Sigmoid colon (tissue), 3 donors: ENCODE data around the gene HTR2A.

Source experiments
- POLR2A ChIP-seq, 2 donors: fragments of 450-650 bp; IDR thresholded peaks; one replicate each; pipeline ENCODE4 v1.6.1; 2016; ENCODE audit warnings: antibody characterized with exemption in 2 of 2, mild to moderate bottlenecking in 2 of 2, moderate library complexity in 2 of 2
- TF ChIP-seq, protein P1 (sequence below), 4 experiments: fragments of 450-650 bp in 3 of 4; fragments of 200-600 bp in 1 of 4; IDR thresholded peaks; one replicate each; pipeline ENCODE4 v1.5.1; 2016 to 2019; ENCODE audit warnings: antibody characterized with exemption in 4 of 4, mild to moderate bottlenecking in 3 of 4, moderate library complexity in 2 of 4

DNA sequence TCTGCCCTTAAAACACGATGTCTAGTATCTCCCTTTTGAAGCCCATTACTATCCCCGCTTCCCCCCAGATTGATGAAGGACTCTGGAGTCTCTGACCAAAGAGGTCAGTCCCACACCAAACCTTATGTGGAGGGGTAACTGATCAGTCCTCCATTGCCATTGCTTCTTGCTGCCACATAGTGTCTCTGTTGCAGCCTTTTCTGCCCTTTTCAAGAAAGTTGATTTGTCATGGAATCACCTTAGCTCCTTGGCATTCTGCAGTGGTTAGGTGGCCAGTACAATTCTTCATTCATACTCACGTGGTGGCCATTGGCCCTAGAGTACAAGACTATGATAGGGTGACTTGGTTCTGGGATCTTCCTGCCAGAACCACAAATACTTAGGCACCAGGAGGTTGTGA, 8.4 kb upstream of the HTR2A start:
- TF ChIP-seq, protein P1, sequence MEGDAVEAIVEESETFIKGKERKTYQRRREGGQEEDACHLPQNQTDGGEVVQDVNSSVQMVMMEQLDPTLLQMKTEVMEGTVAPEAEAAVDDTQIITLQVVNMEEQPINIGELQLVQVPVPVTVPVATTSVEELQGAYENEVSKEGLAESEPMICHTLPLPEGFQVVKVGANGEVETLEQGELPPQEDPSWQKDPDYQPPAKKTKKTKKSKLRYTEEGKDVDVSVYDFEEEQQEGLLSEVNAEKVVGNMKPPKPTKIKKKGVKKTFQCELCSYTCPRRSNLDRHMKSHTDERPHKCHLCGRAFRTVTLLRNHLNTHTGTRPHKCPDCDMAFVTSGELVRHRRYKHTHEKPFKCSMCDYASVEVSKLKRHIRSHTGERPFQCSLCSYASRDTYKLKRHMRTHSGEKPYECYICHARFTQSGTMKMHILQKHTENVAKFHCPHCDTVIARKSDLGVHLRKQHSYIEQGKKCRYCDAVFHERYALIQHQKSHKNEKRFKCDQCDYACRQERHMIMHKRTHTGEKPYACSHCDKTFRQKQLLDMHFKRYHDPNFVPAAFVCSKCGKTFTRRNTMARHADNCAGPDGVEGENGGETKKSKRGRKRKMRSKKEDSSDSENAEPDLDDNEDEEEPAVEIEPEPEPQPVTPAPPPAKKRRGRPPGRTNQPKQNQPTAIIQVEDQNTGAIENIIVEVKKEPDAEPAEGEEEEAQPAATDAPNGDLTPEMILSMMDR (IDR thresholded peaks at IDR 0.05): no peak
- TF ChIP-seq POLR2A (IDR thresholded peaks at IDR 0.05): no peak
